C1 segment of cervical spinal cord (tissue), 14 donors: ENCODE results near the gene IGLL5.

Experiments
- DNase-seq, 14 donors: peaks; one replicate each; lab custom pipeline; 2025; lab: John Stamatoyannopoulos, UW

Gene IGLL5

DNA sequence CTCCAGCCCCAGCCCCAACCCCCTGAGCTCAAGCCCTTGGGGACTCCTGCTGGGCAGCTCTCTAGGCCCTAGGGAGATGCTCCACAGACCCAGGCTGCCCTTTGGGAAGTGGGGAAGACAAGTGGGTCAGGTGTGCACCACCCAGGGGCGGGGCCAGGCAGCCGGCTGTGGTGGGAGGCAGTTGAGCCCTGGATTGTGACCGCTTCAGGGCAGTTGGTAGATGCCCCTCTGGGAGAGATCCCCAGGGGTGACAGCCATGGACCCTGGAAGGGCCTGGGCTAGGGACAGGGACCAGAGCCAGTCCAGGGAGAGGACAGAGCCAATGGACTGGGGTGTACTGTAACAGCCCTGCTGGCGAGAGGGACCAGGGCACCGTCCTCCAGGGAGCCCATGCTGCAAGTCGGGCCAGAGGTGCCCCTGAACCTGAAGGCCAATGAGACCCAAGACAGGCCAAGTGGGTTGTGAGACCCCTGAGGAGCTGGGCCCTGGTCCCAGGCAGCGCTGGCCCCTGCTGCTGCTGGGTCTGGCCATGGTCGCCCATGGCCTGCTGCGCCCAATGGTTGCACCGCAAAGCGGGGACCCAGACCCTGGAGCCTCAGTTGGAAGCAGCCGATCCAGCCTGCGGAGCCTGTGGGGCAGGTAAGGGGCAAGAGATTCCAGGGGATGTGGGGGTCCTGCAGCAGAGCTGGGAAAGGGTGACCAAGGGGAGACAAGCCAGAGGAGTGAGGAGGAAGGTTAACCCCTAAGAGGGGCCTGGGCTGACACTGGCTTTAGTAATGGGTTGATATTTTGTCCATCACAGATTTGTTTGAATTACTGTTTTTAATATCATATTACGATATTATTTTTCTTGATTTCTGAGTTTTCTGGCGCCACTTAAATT, at the start of gene IGLL5:
IGLL5 (plus strand) TSS at position 196 of the 883 bp plus-strand sequence; CDS start at position 434, 238 bp downstream.
- no peak for DNase-seq

DNA sequence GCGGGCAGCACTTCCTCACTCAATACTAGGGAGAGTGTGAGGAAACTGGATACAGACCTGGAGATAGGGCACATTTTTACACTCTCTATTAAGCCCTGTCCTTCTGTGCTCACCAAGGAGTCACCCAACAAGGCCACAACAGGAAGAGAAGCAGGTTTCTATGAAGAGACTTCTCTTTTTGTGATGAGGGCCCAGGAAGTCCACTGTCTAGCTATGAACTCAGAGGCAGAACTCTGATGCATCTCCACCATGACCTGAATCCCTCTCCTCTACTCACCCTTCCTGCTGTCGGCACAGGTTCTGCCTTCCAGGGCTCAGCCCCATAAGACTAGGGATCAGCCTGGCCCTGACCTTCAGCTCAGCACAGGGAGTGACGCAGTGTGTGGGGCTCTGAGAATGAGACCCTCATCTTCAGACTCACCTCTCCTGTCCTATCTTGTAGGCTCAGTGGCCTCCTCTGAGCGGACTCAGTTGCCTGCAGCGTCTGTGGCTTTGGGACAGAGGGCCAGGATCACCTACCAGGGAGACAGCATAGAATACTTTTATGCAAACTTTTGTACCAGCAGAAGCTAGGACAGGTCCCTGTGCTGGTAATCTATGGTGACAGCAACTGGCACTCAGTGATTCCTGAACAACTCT, 49.3 kb upstream of the IGLL5 start:
- DNase-seq, result no peak

DNA sequence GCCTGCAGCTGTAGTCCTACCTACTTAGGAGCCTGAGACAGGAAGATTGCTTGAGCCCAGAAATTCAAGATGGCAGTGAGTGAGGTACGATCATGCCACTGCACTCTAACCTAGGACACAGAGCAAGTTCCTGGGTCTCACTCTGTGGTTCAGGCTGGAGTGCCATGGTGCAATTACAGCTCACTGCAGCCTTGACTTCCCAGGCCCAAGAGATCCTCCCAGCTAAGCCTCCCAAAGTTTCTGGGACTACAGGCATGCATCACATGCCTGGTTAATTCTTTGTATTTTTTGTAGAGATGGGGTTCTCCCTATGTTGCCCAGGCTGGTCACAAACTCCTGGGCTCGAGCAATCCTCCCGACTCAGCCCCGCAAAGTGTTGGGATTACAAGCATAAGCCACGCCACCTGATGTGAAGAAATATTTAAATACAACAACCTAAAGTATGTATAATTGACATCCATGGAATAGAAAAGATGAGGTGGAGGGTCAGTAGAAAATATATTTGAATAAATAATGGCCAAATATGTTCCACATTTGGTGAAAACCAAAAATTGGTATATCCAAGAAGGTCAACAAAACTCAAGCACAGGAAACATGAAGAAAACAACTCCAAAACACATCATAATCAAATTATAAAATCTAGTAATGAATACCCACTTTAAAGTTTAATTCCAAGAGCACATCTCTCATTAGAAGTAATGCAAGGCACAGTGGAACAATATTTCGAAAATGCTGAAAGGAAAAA, 47.9 kb upstream of the IGLL5 start:
- no peak for DNase-seq

DNA sequence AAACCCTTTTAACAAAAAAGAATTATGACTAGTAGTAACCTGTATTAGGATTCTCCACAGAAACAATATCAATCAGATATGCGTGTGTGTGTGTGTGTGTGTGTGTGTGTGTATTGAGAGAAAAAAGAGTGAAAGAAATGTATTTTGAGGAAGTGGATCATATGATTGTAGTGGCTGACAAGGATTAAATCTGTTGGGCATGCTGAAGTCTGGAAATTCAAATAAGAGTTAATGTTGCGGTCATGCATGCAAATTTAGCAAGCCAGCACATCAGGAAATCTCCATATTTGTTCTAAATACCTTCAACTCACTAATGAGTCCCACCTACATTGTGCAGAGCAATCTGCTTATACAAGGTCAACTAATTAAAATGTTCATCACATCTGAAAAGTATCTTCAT, 46.8 kb upstream of the IGLL5 start:
- DNase-seq, result no peak

GRCh38 chr22:22841598-22841997, 46.0 kb upstream of the IGLL5 start:
- DNase-seq, result no peak

GRCh38 chr22:22842085-22842484, 45.5 kb upstream of the IGLL5 start:
- no peak for DNase-seq

- no peak for DNase-seq
Observed at GRCh38 chr22:22843848-22844247, 43.8 kb upstream of the IGLL5 start.

GRCh38 chr22:22847241-22847640, 40.4 kb upstream of the IGLL5 start:
- no peak for DNase-seq

GRCh38 chr22:22848364-22848866, 39.2 kb upstream of the IGLL5 start:
- peak in 8 of 14 donors; percentile 1 to 32 (median 14) for DNase-seq

DNA sequence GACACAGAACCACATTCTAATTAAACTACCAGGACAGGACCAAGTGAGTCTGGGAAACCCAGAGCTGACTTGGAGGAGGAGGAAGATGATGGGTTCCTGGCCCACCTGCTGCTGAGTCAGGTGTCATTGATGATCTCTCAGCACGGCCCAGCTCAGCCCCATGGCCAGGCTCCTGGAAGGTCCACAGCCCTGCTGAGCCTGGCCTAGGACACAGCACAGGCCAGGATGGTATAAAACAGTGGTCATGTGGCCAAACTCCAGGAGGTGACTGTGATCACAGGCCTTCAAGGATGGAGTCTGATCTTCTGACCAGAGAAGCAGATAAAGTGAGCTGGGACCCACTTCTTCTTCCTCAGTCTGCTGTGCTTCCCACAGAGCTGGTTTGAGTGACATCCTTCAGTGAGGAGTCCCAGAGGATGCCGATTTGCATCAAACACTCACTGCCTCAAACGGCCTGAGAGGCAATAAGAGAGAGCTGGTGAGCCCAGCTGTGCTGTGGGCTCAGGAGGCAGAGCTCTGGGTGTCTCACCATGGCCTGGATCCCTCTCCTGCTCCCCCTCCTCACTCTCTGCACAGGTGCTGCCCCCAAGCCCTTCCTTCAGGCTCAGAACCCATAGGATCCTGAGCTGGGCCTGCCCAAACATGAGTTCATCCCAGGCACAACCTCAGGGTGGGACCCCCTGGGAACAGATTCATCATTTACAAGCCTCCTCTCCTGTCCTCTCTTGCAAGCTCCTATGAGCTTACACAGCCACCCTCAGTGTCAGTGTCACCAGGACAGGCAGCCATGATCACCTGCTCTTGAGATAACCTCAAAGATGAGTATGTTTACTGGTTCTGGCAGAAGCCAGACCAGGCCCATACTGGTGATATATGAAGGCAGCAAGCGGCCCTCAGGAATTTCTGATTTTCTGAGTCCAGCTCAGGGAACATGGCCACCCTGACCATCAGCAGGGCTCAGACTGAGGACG, 37.7 kb upstream of the IGLL5 start:
- no peak for DNase-seq

DNA sequence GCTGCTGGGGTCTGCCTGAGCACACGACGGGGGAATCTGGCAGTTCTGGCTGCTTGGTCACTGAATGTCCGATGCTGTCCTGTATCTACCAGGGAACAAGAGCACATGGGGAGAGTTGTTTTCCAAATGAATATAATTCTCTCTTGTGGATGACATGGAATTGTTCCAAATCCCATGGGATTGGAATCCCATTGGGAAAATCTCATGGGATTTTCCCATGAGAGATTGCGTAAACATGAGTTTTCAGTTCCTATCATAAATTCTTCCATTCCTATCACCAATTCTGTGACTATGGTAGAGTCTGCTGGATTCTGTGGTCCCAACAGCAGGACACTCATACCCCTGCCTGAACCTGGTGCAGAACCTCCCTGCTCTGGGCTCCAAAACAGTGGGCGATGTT, 35.6 kb upstream of the IGLL5 start:
- no peak for DNase-seq

DNA sequence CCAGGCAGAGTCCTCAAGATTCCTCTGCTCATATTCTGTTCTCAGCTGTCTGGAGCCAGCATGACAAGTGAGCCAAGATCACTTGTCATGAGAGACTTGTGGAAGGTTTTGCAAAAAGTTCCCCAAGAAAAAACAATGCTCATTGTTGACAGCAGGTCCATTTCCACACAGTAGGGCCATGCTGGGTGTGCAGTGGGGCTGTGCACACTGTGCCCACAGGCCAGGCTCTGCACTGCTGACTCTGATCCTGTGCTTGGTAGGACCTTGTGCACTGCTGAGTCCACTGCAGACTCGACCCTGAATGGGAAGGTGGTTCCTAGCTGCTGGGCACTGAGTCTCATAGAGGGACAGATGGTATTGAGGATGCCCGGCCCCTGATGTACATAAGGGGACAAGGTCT, 33.9 kb upstream of the IGLL5 start:
- DNase-seq, result no peak

GRCh38 chr22:22854466-22854865, 33.1 kb upstream of the IGLL5 start:
- DNase-seq, result no peak

DNA sequence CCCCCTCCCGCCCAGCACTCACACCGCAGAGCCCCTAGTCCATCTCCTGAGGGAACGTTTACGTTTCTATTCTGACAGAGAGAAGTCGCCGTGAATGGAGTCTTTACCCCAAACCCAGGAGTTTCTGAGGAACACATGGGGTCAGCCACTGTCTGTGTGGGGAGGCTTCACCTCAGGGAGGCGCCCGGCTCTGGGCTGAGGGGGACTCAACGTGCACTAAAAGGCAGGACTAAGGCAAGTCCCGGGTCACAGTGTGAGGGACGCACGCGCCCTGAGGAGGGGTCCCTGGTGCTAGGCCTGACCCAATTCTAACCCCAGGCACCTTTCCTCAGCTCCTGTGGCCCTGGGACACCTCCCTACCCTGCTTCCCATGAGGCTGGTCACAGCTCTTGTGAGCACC, 32.5 kb upstream of the IGLL5 start:
- DNase-seq, result no peak

GRCh38 chr22:22855617-22856308, 31.9 kb upstream of the IGLL5 start:
- no peak for DNase-seq

DNA sequence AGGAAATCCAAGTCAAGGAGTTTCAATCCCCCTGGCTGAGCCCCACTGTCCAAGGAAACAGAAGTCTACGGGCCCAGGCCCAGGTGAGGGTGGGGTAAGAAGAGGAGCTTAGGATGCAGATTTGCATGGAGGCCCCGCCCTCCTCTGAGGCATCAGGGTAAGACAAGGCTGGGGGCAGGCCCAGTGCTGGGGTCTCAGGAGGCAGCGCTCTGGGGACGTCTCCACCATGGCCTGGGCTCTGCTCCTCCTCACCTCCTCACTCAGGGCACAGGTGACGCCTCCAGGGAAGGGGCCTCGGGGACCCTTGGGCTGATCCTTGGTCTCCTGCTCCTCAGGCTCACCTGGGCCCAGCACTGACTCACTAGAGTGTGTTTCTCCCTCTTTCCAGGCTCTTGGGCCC, 31.3 kb upstream of the IGLL5 start:
- no peak for DNase-seq

DNA sequence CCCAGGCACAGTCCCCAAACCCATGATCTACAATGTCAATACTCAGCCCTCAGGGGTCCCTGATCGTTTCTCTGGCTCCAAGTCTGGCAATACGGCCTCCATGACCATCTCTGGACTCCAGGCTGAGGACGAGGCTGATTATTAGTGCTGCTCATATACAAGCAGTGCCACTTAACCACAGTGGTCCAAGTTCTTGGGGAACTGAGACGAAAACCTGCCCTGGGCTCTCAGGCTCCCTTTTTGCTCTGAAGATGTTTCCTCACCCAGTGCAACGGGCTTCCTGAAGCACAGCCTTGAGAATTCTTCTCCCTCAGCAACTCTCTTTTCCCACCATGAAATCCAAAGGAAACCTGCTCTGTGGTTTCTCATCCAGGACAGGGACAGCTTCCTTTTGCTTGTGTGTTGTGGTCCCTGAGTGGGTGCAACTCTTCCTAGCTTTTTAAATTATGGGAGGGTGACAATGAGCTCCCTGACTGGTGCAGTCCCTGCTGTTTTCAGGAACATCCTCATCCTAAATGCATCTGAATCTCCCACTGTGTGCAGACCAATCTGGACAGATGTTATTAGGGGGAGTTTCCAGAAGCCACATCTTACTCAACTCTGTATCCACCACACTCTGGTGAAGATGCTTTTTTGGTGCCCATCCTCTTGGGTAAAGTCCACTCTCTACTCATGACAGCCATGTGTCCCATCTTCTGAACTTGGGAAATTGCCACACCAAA, 30.6 kb upstream of the IGLL5 start:
- no peak for DNase-seq

DNA sequence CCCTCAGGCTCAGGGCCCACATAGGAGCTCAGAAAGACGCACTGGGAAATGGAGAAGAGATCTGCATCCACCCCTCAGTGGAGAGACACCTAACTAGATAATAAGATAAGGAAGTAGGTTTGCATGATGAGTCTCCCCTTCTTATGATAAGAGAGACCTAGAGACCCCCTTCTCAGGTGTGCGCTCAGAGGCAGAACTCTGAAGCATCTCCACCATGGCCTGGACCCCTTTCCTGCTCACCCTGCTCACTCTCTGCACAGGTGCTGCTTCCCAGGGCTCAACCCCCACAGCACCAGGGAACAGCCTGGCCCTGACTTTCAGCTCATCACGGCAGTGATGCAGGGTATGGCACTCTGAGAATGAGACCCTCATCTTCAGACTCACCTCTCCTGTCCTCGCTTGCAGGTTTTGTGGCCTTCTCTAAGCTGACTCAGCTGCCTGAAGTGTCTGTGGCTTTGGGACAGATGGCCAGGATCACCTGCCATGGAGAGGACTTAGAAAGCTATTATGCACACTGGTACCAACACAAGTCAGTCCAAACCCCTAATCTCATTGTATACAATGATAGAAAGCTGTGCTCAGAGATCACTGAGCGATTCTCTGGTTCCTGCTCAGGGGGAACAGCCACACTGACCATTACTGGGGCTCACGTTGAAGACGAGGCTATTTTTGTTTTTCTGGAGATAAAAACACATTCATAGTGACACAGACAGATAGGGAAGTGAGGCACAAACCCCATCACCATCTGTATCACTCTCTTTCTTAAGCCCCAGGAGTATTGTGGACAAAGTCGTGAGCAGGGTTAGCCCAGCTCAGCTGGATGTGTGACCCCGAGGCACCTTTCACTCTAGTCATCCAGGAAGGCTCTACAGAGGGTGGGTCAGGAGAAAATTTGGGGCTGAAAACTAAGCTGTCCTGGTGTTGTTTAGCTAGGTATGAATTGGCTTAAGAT, 29.7 kb upstream of the IGLL5 start:
- DNase-seq, result no peak

DNA sequence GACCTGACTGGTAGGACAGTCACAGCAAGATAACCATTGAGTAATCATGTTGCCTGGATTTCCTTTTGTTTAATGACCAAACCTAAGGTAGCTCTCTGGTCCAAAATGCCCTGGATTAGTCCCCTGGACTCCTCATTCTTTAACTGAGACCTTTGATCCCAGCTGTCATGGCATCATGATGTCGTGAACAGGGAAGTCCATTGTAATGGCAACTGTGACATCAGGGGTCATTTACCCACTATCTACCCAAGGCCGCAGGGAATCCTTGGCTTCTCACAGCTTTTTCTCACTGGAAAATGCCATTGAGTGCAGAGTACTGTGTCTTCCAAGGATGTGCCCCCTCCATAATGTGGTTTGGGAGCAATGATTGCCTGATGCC, 29.1 kb upstream of the IGLL5 start:
- DNase-seq, result no peak
